ENCODE data around the gene ARF1. TPM values are rescaled to one million over a fixed set of nuclear protein-coding genes. Genes with fewer than 3 reads are reported as not detected.

ARF1 gene
- total RNA-seq, 1 donor from 2014 or later: 285 TPM

- no peak for DNase-seq
- ATAC-seq: no peak
- intact Hi-C loops (cut with micrococcal nuclease): no loop called here
Observed at GRCh38 chr1:228096416-228097332, 14.2 kb downstream of the ARF1 start.

- DNase-seq (no peak), ATAC-seq (no peak)
- intact Hi-C loops (cut with micrococcal nuclease): no loop called here
Observed at GRCh38 chr1:228097333-228098081, 15.0 kb downstream of the ARF1 start.

GRCh38 chr1:228098323-228098931 is 15.9 kb downstream of the ARF1 start:
- intact Hi-C loops (cut with micrococcal nuclease): no loop called here
- no peak for ATAC-seq
- DNase-seq: no peak

GRCh38 chr1:228099331-228099732 is 16.8 kb downstream of the ARF1 start:
- ATAC-seq (no peak), DNase-seq (no peak)
- intact Hi-C loops (cut with micrococcal nuclease): no loop called here

- ATAC-seq: no peak
- no peak for DNase-seq
- intact Hi-C loops (cut with micrococcal nuclease): no loop called here
Observed at GRCh38 chr1:228100822-228101613, 18.5 kb downstream of the ARF1 start.

- no peak for DNase-seq
- intact Hi-C loops (cut with micrococcal nuclease): no loop called here
- no peak for ATAC-seq
Observed at GRCh38 chr1:228101614-228101993, 19.1 kb downstream of the ARF1 start.

GRCh38 chr1:228101994-228102790 is 19.7 kb downstream of the ARF1 start:
- peak; percentile 2 for ATAC-seq
- peak; percentile 56 for DNase-seq
- intact Hi-C loops (cut with micrococcal nuclease): no loop called here

GRCh38 chr1:228102791-228103620 is 20.5 kb downstream of the ARF1 start, which contains the start of gene C1orf35:
Gene C1orf35 (minus strand): TSS chr1:228103325. CDS start chr1:228103227, 98 bp downstream.
- ATAC-seq (peak; percentile 88), DNase-seq (peak; percentile 97)
- intact Hi-C loops (cut with micrococcal nuclease): no loop called here

- intact Hi-C loops (cut with micrococcal nuclease): no loop called here
- no peak for ATAC-seq
- no peak for DNase-seq
Observed at GRCh38 chr1:228104526-228105269, 22.2 kb downstream of the ARF1 start.

GRCh38 chr1:228105270-228105995 is 22.9 kb downstream of the ARF1 start:
- intact Hi-C loops (cut with micrococcal nuclease): no loop called here
- ATAC-seq: no peak
- DNase-seq: no peak

GRCh38 chr1:228105996-228106799 is 23.7 kb downstream of the ARF1 start:
- intact Hi-C loops (cut with micrococcal nuclease): no loop called here
- no peak for DNase-seq
- no peak for ATAC-seq

- DNase-seq (no peak), ATAC-seq (no peak)
- intact Hi-C loops (cut with micrococcal nuclease): no loop called here
Observed at GRCh38 chr1:228106800-228107054, 24.2 kb downstream of the ARF1 start.

GRCh38 chr1:228107636-228108035 is 25.1 kb downstream of the ARF1 start:
- ATAC-seq (no peak), DNase-seq (no peak)
- intact Hi-C loops (cut with micrococcal nuclease): no loop called here

- intact Hi-C loops (cut with micrococcal nuclease): no loop called here
- no peak for DNase-seq
- no peak for ATAC-seq
Observed at GRCh38 chr1:228108055-228108690, 25.7 kb downstream of the ARF1 start.

GRCh38 chr1:228108742-228109072 is 26.2 kb downstream of the ARF1 start:
- intact Hi-C loops (cut with micrococcal nuclease): no loop called here
- ATAC-seq (no peak), DNase-seq (no peak)
